Chondrocyte (in vitro differentiated cells): ENCODE measurements around the gene INF2. TPM values are rescaled to one million over a fixed set of nuclear protein-coding genes. Genes with fewer than 3 reads are reported as not detected.

Experiments
- DNase-seq: peaks from one replicate; pipeline ENCODE4 v3.0.0; 2021; ENCODE audit warnings: mixed read lengths, low spot score
- H3K27ac Mint-ChIP-seq: one replicate; pipeline ENCODE4 v1.8.0; 2021; ENCODE audit warnings: mild to moderate bottlenecking, moderate library complexity, mixed read lengths; ENCODE audit not compliant: unreplicated experiment
- H3K27me3 Mint-ChIP-seq: 2 replicates; pipeline ENCODE4 v1.8.0; 2021; ENCODE audit warnings: low read depth, mixed read lengths
- H3K36me3 Mint-ChIP-seq: 2 replicates; pipeline ENCODE4 v1.8.0; 2021; ENCODE audit warnings: low read depth, mixed read lengths
- H3K4me1 Mint-ChIP-seq: 2 replicates; pipeline ENCODE4 v1.8.0; 2021; ENCODE audit warnings: low read depth, mild to moderate bottlenecking, mixed read lengths
- H3K4me3 Mint-ChIP-seq: one replicate; pipeline ENCODE4 v1.8.0; 2021; ENCODE audit warnings: mild to moderate bottlenecking, moderate library complexity, mixed read lengths; ENCODE audit not compliant: unreplicated experiment
- H3K9me3 Mint-ChIP-seq: 2 replicates; pipeline ENCODE4 v1.8.0; 2021; ENCODE audit warnings: low read depth, mixed read lengths
- total RNA-seq: library from RNA; stranded (reverse); gene quantifications from 3 replicates; pipeline ENCODE4 v1.2.1, GENCODE V29; 2021
- TF ChIP-seq, protein P1 (sequence below): fragments of 200-600 bp; sonication (generic); IDR thresholded peaks from 2 replicates; pipeline ENCODE4 v1.5.0; 2021; ENCODE audit warnings: antibody characterized with exemption, mild to moderate bottlenecking, moderate library complexity

Gene INF2
- total RNA-seq, 1 donor from 2014 or later = 117 TPM

GRCh38 chr14:104680056-104680805, 9.2 kb upstream of the INF2 start:
- no peak for DNase-seq
- Mint-ChIP-seq H3K4me3 (peak overlapping the region; percentile 71), H3K27ac (peak overlapping the region; percentile 99), H3K4me1 (peaks cover 56% of the 10 kb centered on the region), H3K27me3 (no peaks in the 10 kb centered on the region), H3K9me3 (no peaks in the 10 kb centered on the region), H3K36me3 (no peaks in the 10 kb centered on the region)
- TF ChIP-seq, protein P1, sequence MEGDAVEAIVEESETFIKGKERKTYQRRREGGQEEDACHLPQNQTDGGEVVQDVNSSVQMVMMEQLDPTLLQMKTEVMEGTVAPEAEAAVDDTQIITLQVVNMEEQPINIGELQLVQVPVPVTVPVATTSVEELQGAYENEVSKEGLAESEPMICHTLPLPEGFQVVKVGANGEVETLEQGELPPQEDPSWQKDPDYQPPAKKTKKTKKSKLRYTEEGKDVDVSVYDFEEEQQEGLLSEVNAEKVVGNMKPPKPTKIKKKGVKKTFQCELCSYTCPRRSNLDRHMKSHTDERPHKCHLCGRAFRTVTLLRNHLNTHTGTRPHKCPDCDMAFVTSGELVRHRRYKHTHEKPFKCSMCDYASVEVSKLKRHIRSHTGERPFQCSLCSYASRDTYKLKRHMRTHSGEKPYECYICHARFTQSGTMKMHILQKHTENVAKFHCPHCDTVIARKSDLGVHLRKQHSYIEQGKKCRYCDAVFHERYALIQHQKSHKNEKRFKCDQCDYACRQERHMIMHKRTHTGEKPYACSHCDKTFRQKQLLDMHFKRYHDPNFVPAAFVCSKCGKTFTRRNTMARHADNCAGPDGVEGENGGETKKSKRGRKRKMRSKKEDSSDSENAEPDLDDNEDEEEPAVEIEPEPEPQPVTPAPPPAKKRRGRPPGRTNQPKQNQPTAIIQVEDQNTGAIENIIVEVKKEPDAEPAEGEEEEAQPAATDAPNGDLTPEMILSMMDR = no peak

- DNase-seq = no peak
- Mint-ChIP-seq H3K36me3 (no peaks in the 10 kb centered on the region), H3K27ac (peak overlapping the region; percentile 99), H3K27me3 (no peaks in the 10 kb centered on the region), H3K4me3 (peak overlapping the region; percentile 71), H3K9me3 (no peaks in the 10 kb centered on the region), H3K4me1 (peaks cover 57% of the 10 kb centered on the region)
- TF ChIP-seq, protein P1 = peak; percentile 77
Observed at GRCh38 chr14:104680806-104681688, 8.4 kb upstream of the INF2 start.

DNA sequence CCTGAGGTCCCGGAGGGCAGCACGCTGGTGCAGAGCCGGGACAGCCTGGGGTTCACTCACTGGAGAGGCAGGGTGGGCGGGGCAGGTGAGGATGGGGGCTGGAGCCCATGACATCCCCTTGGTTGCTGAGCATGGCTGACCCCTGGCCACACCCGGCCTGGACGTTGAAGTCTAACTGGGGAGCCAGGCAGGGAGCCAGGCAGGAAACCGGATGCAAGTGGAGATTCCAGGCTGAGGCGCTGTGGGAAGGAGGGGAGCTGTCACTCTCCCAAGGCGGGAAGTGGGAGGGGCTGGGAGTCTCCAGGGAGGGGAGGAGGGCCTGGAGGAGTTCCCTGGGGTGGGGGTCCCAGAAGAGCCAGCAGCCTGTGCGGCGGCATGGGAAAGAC, 7.7 kb upstream of the INF2 start:
- DNase-seq = no peak
- Mint-ChIP-seq H3K36me3 (no peaks in the 10 kb centered on the region), H3K27me3 (no peaks in the 10 kb centered on the region), H3K4me1 (peaks cover 57% of the 10 kb centered on the region), H3K4me3 (peak overlapping the region; percentile 71), H3K27ac (peak overlapping the region; percentile 99), H3K9me3 (no peaks in the 10 kb centered on the region)
- TF ChIP-seq, protein P1 = peak; percentile 49

- no peaks in the 10 kb centered on the region for H3K9me3 Mint-ChIP-seq
- TF ChIP-seq, protein P1 = no peak
- peak overlapping the region; percentile 71 for H3K4me3 Mint-ChIP-seq
- peak overlapping the region; percentile 99 for H3K27ac Mint-ChIP-seq
- peaks cover 57% of the 10 kb centered on the region for H3K4me1 Mint-ChIP-seq
- H3K27me3 Mint-ChIP-seq = no peaks in the 10 kb centered on the region
- H3K36me3 Mint-ChIP-seq = no peaks in the 10 kb centered on the region
- DNase-seq = no peak
Observed at GRCh38 chr14:104682107-104682593, 7.3 kb upstream of the INF2 start.
